ENCODE results near the gene MAPK8IP2.

- TF ChIP-seq, protein P1, sequence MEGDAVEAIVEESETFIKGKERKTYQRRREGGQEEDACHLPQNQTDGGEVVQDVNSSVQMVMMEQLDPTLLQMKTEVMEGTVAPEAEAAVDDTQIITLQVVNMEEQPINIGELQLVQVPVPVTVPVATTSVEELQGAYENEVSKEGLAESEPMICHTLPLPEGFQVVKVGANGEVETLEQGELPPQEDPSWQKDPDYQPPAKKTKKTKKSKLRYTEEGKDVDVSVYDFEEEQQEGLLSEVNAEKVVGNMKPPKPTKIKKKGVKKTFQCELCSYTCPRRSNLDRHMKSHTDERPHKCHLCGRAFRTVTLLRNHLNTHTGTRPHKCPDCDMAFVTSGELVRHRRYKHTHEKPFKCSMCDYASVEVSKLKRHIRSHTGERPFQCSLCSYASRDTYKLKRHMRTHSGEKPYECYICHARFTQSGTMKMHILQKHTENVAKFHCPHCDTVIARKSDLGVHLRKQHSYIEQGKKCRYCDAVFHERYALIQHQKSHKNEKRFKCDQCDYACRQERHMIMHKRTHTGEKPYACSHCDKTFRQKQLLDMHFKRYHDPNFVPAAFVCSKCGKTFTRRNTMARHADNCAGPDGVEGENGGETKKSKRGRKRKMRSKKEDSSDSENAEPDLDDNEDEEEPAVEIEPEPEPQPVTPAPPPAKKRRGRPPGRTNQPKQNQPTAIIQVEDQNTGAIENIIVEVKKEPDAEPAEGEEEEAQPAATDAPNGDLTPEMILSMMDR (IDR thresholded peaks at IDR 0.05): peak in 2 of 5 experiments; percentile 9 to 41
- TF ChIP-seq POLR2A (IDR thresholded peaks at IDR 0.05): peak; percentile 94 to 97
- TF ChIP-seq EP300 (IDR thresholded peaks at IDR 0.05): peak; percentile 88
These were observed 17.9 kb upstream of the MAPK8IP2 start, which contains the start of gene CHKB for GRCh38 chr22:50582493-50583293.
